Endothelial cell of umbilical vein (primary cell): ENCODE measurements around the gene MRPL33. TPM values are rescaled to one million over a fixed set of nuclear protein-coding genes. Genes with fewer than 3 reads are reported as not detected.

Experiments
- BruUV-seq: library from RNA; stranded (reverse); fragments of 400-500 nt; replicated peaks from 2 replicates; lab custom pipeline; 2021; lab: Mats Ljungman, UMichigan
- CTCF ChIA-PET: fragments of 300-600, 350-600 bp; sonication (Branson Sonifier 250); formaldehyde crosslinking; loops from one replicate; lab custom pipeline; 2021; ENCODE audit warnings: antibody characterized with exemption, inconsistent platforms; lab: Charles Lee
- POLR2A ChIA-PET: fragments of 300-600, 350-600 bp; sonication (Branson Sonifier 250); formaldehyde crosslinking; loops from one replicate; lab custom pipeline; 2021; ENCODE audit warnings: antibody characterized with exemption, inconsistent platforms; lab: Charles Lee
- DNase-seq: peaks from one replicate; pipeline ENCODE4 v3.0.0-alpha.2; 2011; ENCODE audit warnings: low read depth, low spot score
- FAIRE-seq: peaks from 2 replicates; lab custom pipeline; 2011; peaks lifted over from hg19 to GRCh38; lab: Jason Lieb, UNC
- H2AFZ ChIP-seq: 2 replicates; pipeline ENCODE4 v1.6.0; 2012; ENCODE audit warnings: low read depth, low read length, control low read depth, inconsistent platforms
- H3K27ac ChIP-seq: 2 replicates; pipeline ENCODE4 v1.5.1; 2011; ENCODE audit warnings: low read depth, mild to moderate bottlenecking, control low read depth, low read length, moderate library complexity; ENCODE audit not compliant: insufficient read depth
- H3K27me3 ChIP-seq, 2 experiments: 2 replicates each; pipeline versions ENCODE4 v1.6.0 to v1.6.1; 2011; ENCODE audit warnings: low read length in 2 of 2, mixed read lengths in 1 of 2; ENCODE audit not compliant: control insufficient read depth in 2 of 2, insufficient read depth in 2 of 2
- H3K36me3 ChIP-seq, 2 experiments: 2 replicates in 1 of 2; 3 replicates in 1 of 2; pipeline ENCODE4 v1.5.1; 2011; ENCODE audit warnings: low read length in 2 of 2, mild to moderate bottlenecking in 1 of 2, moderate library complexity in 1 of 2; ENCODE audit not compliant: control insufficient read depth in 2 of 2, insufficient read depth in 2 of 2; ENCODE audit errors: extremely low read depth in 1 of 2
- H3K4me1 ChIP-seq: 3 replicates; pipeline ENCODE4 v1.5.1; 2011; ENCODE audit warnings: mild to moderate bottlenecking, low read length; ENCODE audit not compliant: control insufficient read depth, insufficient read depth; ENCODE audit errors: extremely low read depth
- H3K4me2 ChIP-seq: 2 replicates; pipeline ENCODE4 v1.6.1; 2011; ENCODE audit warnings: low read length, control low read depth, mixed read lengths; ENCODE audit not compliant: insufficient read depth
- H3K4me3 ChIP-seq, 3 experiments: fragments of 200-600 bp in 1 of 3; sonication (generic), shearing (Covaris generic) in 1 of 3; replicated peaks in 1 of 3; 2 replicates each; pipeline ENCODE4 v1.5.1; 2011 to 2016; ENCODE audit warnings: control low read depth in 3 of 3, low read length in 3 of 3, mild to moderate bottlenecking in 2 of 3, inconsistent platforms in 1 of 3, low read depth in 1 of 3, moderate library complexity in 1 of 3; ENCODE audit not compliant: insufficient read depth in 1 of 3
- H3K79me2 ChIP-seq: 2 replicates; pipeline ENCODE4 v1.6.0; 2012; ENCODE audit warnings: low read length, inconsistent platforms; ENCODE audit not compliant: control insufficient read depth, insufficient read depth
- H3K9ac ChIP-seq: replicated peaks from 2 replicates; pipeline ENCODE3; 2011; ENCODE audit warnings: low read length, control low read depth; ENCODE audit not compliant: insufficient read depth; ENCODE audit errors: extremely low read depth
- H3K9me1 ChIP-seq: replicated peaks from 3 replicates; pipeline ENCODE4 v1.6.0; 2011; ENCODE audit warnings: mild to moderate bottlenecking, low read length; ENCODE audit not compliant: control insufficient read depth, insufficient read depth; ENCODE audit errors: extremely low read depth
- H3K9me3 ChIP-seq: replicated peaks from 2 replicates; pipeline ENCODE4 v1.5.1; 2012; ENCODE audit warnings: low read length, inconsistent platforms; ENCODE audit not compliant: control insufficient read depth, insufficient read depth
- H4K20me1 ChIP-seq: replicated peaks from 2 replicates; pipeline ENCODE3; 2011; ENCODE audit warnings: mild to moderate bottlenecking, low read length; ENCODE audit not compliant: control insufficient read depth, insufficient read depth; ENCODE audit errors: extremely low read depth
- CTCF ChIP-seq, 2 donors: IDR thresholded peaks; 1 replicate in 1 of 2; 2 replicates in 1 of 2; pipeline ENCODE4 v1.5.1; 2011; ENCODE audit warnings: low read length in 2 of 2, mild to moderate bottlenecking in 2 of 2, moderate library complexity in 2 of 2, control low read depth in 1 of 2, inconsistent platforms in 1 of 2, low read depth in 1 of 2; ENCODE audit not compliant: insufficient read depth in 1 of 2; ENCODE audit errors: extremely low read depth in 1 of 2
- EZH2 ChIP-seq: IDR thresholded peaks from 2 replicates; pipeline ENCODE4 v1.6.1; 2012; ENCODE audit warnings: borderline replicate concordance, low read depth, mild to moderate bottlenecking, moderate library complexity, low read length, inconsistent platforms; ENCODE audit not compliant: severe bottlenecking
- GATA2 ChIP-seq: IDR thresholded peaks from 2 replicates; pipeline ENCODE4 v1.7.0; 2011; ENCODE audit warnings: low read depth, mild to moderate bottlenecking, moderate library complexity, mixed read lengths, low read length; ENCODE audit not compliant: insufficient read length, insufficient read depth
- JUN ChIP-seq: IDR thresholded peaks from 2 replicates; pipeline ENCODE4 v1.6.1; 2011; ENCODE audit warnings: borderline replicate concordance, low read depth; ENCODE audit not compliant: insufficient read length, insufficient read depth
- MAX ChIP-seq: IDR thresholded peaks from 2 replicates; pipeline ENCODE4 v1.6.1; 2011; ENCODE audit not compliant: insufficient read depth, insufficient read length
- MYC ChIP-seq: IDR thresholded peaks from one replicate; pipeline ENCODE4 v1.6.1; 2011; ENCODE audit warnings: mild to moderate bottlenecking, low read depth, low read length
- POLR2A ChIP-seq: IDR thresholded peaks from 2 replicates; pipeline ENCODE4 v1.6.1; 2012; ENCODE audit warnings: low read depth, mild to moderate bottlenecking, control low read depth, low read length
- POLR2AphosphoS5 ChIP-seq: IDR thresholded peaks from 2 replicates; pipeline ENCODE4 v1.6.1; 2012; ENCODE audit warnings: low read depth, mild to moderate bottlenecking, control low read depth, low read length, moderate library complexity; ENCODE audit not compliant: insufficient read depth
- dilution Hi-C: fragments of 300-500 bp; cut with MboI; formaldehyde crosslinking; loops from one replicate; pipeline ENCODE4 v1.15.0; 2019; ENCODE audit warnings: low sequenced_read_pairs; ENCODE audit not compliant: extremely low pct_ligation_motif_present
- intact Hi-C: fragments of 100-400 bp; cut with micrococcal nuclease; formaldehyde crosslinking; loops from one replicate; pipeline ENCODE4 v1.10.0; 2022
- polyA plus RNA-seq, 4 experiments: library from polyadenylated mRNA; depleted of rRNA in 3 of 4; stranded (reverse) in 3 of 4; unstranded in 1 of 4; fragments of >200 nt; gene quantifications; 2 replicates each; pipeline versions ENCODE4 v1.2.1 to v1.2.3, GENCODE V29; 2011 to 2012; ENCODE audit warnings: missing spikeins in 1 of 4
- total RNA-seq: library from RNA; stranded (reverse); gene quantifications from 2 replicates; pipeline ENCODE4 v1.2.3, GENCODE V29; 2021

Gene MRPL33
- total and polyA plus RNA-seq, 2 donors (not counting 3 experiments of a cell fraction or from before 2014, with no cell fraction given): 36.1 to 97.4 TPM

GRCh38 chr2:27822049-27822448 lies 50.5 kb downstream of the MRPL33 start:
- Histone ChIP-seq H3K9ac (no peak overlapping the region), H3K27me3 (no peaks in the 10 kb centered on the region), H3K4me2 (no peak overlapping the region), H2AFZ (no peak overlapping the region), H3K9me3 (no peaks in the 10 kb centered on the region), H3K9me1 (no peaks in the 10 kb centered on the region), H3K27ac (no peak overlapping the region), H3K4me3 (no peak overlapping the region), H4K20me1 (no peaks in the 10 kb centered on the region), H3K4me1 (no peaks in the 10 kb centered on the region), H3K36me3 (no peaks in the 10 kb centered on the region), H3K79me2 (no peaks in the 10 kb centered on the region)
- TF ChIP-seq GATA2 (no peak), POLR2A (no peak), EZH2 (no peak), CTCF (IDR thresholded peaks at IDR 0.05; ENCODE audit: extremely low read depth in 1 of 2, insufficient read depth in 1 of 2, low read depth in 1 of 2, low read length in 2 of 2) (no peak), POLR2AphosphoS5 (no peak), MYC (no peak), MAX (no peak), JUN (no peak)
- ChIA-PET POLR2A (no interaction called here), CTCF (no interaction called here)
- FAIRE-seq (no peak), DNase-seq (no peak)
- dilution Hi-C loops (no loop called here), intact Hi-C loops (no loop called here)
- no TSS peak for BruUV-seq
